ENCODE data around the gene SERPINF2.

The SERPINF2 gene

DNA sequence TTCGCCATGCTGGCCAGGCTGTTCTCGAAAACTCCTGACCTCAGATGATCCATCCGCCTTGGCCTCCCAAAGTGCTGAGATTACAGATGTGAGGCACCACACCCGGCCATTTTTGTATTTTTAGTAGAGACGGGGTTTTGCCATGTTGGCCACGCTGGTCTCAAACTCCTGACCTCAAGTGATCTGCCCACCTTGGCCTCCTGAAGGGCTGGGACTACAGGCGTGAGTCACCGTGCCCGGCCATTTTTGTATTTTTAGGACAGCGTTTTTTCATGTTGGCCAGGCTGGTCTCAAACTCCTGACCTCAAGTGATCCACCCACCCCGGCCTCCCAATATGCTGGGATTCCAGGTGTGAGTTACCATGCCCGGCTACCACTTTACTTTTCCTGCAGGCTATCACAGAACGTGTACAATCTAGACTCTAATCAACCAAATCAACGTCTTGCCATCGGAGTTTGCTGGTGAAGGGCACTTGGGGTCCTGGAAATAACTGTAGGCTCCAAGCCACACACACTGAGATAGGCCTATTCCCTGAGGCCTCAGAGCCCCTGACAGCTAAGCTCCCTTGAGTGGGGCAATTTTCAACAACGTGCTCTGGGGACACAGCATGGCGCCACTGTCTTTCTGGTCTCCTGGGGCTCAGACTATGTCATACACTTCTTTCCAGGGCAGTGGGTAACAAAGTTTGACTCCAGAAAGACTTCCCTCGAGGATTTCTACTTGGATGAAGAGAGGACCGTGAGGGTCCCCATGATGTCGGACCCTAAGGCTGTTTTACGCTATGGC lies 31.9 kb downstream of the SERPINF2 start:
- no peak for DNase-seq (ENCODE audit: low read depth)
- TF ChIP-seq, protein P1, sequence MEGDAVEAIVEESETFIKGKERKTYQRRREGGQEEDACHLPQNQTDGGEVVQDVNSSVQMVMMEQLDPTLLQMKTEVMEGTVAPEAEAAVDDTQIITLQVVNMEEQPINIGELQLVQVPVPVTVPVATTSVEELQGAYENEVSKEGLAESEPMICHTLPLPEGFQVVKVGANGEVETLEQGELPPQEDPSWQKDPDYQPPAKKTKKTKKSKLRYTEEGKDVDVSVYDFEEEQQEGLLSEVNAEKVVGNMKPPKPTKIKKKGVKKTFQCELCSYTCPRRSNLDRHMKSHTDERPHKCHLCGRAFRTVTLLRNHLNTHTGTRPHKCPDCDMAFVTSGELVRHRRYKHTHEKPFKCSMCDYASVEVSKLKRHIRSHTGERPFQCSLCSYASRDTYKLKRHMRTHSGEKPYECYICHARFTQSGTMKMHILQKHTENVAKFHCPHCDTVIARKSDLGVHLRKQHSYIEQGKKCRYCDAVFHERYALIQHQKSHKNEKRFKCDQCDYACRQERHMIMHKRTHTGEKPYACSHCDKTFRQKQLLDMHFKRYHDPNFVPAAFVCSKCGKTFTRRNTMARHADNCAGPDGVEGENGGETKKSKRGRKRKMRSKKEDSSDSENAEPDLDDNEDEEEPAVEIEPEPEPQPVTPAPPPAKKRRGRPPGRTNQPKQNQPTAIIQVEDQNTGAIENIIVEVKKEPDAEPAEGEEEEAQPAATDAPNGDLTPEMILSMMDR (IDR thresholded peaks at IDR 0.05; ENCODE audit: insufficient read depth, low read depth, low read length, missing control alignments), result no peak
- H3K4me3 ChIP-seq (ENCODE audit: low read depth, low read length), result no peak overlapping the region

DNA sequence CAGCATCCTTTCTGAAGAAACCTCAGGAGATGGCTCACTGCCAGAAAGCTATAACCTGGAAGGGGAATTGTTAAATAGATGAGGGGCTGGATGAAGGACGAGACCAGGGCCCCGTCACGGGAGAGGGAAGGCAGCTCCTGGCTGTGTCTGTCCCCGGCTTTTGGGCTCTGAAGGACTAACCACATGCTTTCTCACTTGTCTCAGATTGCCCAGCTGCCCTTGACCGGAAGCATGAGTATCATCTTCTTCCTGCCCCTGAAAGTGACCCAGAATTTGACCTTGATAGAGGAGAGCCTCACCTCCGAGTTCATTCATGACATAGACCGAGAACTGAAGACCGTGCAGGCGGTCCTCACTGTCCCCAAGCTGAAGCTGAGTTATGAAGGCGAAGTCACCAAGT lies 33.7 kb downstream of the SERPINF2 start:
- no peak for DNase-seq (ENCODE audit: low read depth)
- TF ChIP-seq, protein P1 (IDR thresholded peaks at IDR 0.05; ENCODE audit: insufficient read depth, low read depth, low read length, missing control alignments), result no peak
- no peak overlapping the region for H3K4me3 ChIP-seq (ENCODE audit: low read depth, low read length)

DNA sequence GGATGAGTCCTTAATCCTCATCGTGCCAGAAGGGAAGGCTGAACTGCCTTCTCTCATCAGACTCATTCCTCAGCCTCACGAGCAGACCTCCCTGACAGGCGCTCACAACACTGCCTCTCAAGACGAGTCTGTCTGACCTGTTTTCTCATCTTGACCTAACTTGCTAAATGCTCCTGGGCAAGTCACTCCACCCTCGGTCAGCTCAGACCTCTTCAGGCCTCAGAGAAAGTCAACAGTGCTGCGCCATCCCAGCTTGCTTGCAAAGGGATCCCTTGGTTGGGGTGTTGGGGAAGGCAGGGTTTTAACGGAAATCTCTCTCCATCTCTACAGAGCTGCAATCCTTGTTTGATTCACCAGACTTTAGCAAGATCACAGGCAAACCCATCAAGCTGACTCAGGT lies 34.2 kb downstream of the SERPINF2 start:
- TF ChIP-seq, protein P1 (IDR thresholded peaks at IDR 0.05; ENCODE audit: insufficient read depth, low read depth, low read length, missing control alignments), result no peak
- H3K4me3 ChIP-seq (ENCODE audit: low read depth, low read length), result no peak overlapping the region
- DNase-seq (ENCODE audit: low read depth), result no peak

DNA sequence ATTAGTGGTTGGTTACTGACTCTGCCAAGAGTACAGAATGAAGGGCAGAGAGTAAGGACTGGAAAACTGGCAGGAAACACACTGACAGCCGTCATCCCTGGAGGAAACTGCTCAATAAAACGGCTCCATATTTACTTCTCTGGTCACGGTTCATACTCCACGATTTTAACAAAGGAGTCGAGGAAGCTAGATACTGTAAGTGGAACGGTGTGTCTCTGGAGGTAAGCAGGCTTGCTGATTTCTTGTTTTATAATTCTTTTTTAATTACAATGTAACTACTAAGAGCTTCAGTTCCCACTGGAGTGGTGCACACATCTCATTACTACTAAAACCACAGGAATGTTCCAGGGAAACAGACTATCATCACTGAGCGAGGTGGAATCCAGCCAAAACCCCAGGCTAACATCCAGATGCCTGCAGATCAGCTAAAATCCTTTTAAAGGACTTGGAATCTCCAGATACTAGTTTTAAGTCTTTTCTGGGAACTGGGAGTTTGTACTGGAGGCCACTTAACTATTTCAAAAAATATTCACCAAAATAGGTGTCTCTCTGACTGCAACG lies 37.0 kb downstream of the SERPINF2 start:
- TF ChIP-seq, protein P1 (IDR thresholded peaks at IDR 0.05; ENCODE audit: insufficient read depth, low read depth, low read length, missing control alignments), result no peak
- no peak for DNase-seq (ENCODE audit: low read depth)
- H3K4me3 ChIP-seq (ENCODE audit: low read depth, low read length), result no peak overlapping the region

DNA sequence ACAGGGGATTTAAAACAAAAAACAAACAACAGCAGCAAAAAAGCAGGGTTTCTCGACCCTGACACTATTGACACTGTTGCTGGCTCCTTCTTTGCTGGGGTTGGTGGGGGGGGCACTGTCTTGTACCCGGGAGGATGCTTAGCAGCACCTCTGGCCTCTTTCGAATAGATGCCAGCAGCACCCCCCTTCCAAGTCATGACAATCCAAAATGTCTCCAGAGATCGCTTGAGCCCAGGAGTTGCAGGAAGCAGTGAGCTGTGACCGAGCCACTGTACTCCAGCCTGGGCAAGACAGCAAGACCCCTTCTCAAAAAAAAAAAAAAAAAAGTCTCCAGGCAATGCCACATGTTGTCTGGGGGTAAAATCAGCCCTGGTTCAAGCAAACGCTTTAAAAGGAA lies 39.5 kb downstream of the SERPINF2 start:
- no peak overlapping the region for H3K4me3 ChIP-seq (ENCODE audit: low read depth, low read length)
- TF ChIP-seq, protein P1 (IDR thresholded peaks at IDR 0.05; ENCODE audit: insufficient read depth, low read depth, low read length, missing control alignments), result no peak
- no peak for DNase-seq (ENCODE audit: low read depth)

DNA sequence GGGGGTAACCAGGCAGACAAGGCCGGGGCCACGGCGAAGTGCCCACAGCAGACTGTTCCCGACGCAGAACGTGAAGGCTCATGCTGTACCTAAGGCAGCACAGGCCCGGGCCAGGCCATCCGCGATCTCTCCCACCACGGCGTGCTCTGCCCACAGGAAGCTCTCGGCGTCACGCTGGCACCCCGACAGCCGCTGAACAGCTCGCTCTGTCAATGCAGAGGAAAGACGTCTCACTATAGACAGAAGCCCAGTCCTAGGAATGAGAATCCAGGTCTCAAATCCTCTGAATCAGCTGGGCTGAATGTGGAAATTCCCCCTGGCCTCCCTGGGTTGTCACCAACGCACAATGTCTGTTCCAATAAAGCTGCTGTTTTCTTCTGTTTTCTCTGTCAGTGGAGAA lies 40.6 kb downstream of the SERPINF2 start:
- TF ChIP-seq, protein P1 (IDR thresholded peaks at IDR 0.05; ENCODE audit: insufficient read depth, low read depth, low read length, missing control alignments), result no peak
- no peak for DNase-seq (ENCODE audit: low read depth)
- H3K4me3 ChIP-seq (ENCODE audit: low read depth, low read length), result no peak overlapping the region
